ENCODE measurements around the gene PPP1R13B. TPM values are rescaled to one million over a fixed set of nuclear protein-coding genes. Genes with fewer than 3 reads are reported as not detected.

PPP1R13B gene
- total RNA-seq, 1 experiment from 2014 or later = 26.5 TPM

DNA sequence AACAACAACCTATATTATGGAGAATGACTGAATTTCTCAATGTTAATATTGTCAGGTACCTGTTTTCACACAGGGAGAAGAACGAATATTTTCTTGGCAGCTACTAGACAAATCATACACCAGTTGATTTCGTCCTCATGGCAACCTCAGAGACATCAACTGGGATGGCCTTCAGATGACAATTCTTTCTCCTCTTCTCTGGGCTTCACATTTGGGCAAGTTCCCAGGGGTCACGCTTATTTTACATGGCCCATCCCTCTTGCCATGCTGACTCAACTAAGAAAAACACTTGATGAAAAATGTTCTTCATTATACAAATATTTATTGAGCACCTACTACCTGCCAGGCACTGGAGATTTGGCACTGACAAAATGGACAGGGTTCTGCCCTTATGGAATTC lies 29.0 kb downstream of the PPP1R13B start:
- H3K4me2 ChIP-seq = no peak overlapping the region
- H3K4me1 ChIP-seq (replicated peaks; ENCODE audit: insufficient read depth) = no peaks in the 10 kb centered on the region
- H3K27ac ChIP-seq = no peak overlapping the region
- no peaks in the 10 kb centered on the region for H4K20me1 ChIP-seq (ENCODE audit: insufficient read depth)
- CTCF ChIA-PET = no interaction called here
- H3F3A ChIP-seq (ENCODE audit: insufficient read depth, low read depth) = peaks cover 3% of the 10 kb centered on the region; the same call in 1 of the 2 replicates
- no TSS peak for BruUV-seq (replicated peaks)
- intact Hi-C loops (cut with micrococcal nuclease; ENCODE audit: unreplicated experiment) = no loop called here
- no peak overlapping the region for H2AFZ ChIP-seq
- no peaks in the 10 kb centered on the region for H3K9me2 ChIP-seq (ENCODE audit: insufficient read depth)
- no peak for TF ChIP-seq EZH2 (IDR thresholded peaks at IDR 0.05; ENCODE audit: low read depth)
- TF ChIP-seq, protein P1, sequence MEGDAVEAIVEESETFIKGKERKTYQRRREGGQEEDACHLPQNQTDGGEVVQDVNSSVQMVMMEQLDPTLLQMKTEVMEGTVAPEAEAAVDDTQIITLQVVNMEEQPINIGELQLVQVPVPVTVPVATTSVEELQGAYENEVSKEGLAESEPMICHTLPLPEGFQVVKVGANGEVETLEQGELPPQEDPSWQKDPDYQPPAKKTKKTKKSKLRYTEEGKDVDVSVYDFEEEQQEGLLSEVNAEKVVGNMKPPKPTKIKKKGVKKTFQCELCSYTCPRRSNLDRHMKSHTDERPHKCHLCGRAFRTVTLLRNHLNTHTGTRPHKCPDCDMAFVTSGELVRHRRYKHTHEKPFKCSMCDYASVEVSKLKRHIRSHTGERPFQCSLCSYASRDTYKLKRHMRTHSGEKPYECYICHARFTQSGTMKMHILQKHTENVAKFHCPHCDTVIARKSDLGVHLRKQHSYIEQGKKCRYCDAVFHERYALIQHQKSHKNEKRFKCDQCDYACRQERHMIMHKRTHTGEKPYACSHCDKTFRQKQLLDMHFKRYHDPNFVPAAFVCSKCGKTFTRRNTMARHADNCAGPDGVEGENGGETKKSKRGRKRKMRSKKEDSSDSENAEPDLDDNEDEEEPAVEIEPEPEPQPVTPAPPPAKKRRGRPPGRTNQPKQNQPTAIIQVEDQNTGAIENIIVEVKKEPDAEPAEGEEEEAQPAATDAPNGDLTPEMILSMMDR (conservative IDR thresholded peaks at IDR 0.05) = no peak
- POLR2A ChIA-PET (ENCODE audit: unreplicated experiment) = no interaction called here
- H3K36me3 ChIP-seq (ENCODE audit: low read depth) = no peaks in the 10 kb centered on the region
- no peaks in the 10 kb centered on the region for H3K9me3 ChIP-seq (ENCODE audit: insufficient read depth, low read depth)
- H3K79me2 ChIP-seq (ENCODE audit: low read depth) = no peaks in the 10 kb centered on the region
- no peak overlapping the region for H3K4me3 ChIP-seq
- no peak for DNase-seq
- H3K27me3 ChIP-seq (ENCODE audit: insufficient read depth, low read depth) = no peaks in the 10 kb centered on the region

DNA sequence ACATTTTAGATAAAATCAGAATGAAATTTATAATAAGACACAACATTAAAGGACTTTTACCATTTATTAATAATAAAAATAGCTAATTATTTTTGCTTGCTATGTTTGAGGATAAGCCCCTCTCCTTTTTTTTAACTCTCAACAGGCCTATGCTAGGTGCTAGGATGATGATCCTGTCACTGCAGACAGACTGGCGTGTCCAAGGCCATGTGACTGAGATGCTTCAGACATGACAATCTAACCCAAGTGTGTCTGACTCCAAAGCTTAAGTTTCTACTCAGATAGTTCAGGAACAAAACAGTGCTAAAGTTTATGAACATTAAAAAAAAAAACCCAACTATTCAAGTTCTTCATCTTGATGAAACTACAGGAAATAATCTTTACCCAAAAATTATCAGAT lies 29.8 kb downstream of the PPP1R13B start:
- H3K4me2 ChIP-seq = no peak overlapping the region
- H2AFZ ChIP-seq = no peak overlapping the region
- H3K4me1 ChIP-seq (replicated peaks; ENCODE audit: insufficient read depth) = no peaks in the 10 kb centered on the region
- intact Hi-C loops (cut with micrococcal nuclease; ENCODE audit: unreplicated experiment) = no loop called here
- H3K79me2 ChIP-seq (ENCODE audit: low read depth) = no peaks in the 10 kb centered on the region
- H3K9me3 ChIP-seq (ENCODE audit: insufficient read depth, low read depth) = no peaks in the 10 kb centered on the region
- no TSS peak for BruUV-seq (replicated peaks)
- H3K4me3 ChIP-seq = no peak overlapping the region
- H3K27ac ChIP-seq = no peak overlapping the region
- peaks cover 3% of the 10 kb centered on the region; the same call in 1 of the 2 replicates for H3F3A ChIP-seq (ENCODE audit: insufficient read depth, low read depth)
- H4K20me1 ChIP-seq (ENCODE audit: insufficient read depth) = no peaks in the 10 kb centered on the region
- no peaks in the 10 kb centered on the region for H3K27me3 ChIP-seq (ENCODE audit: insufficient read depth, low read depth)
- ChIA-PET CTCF (no interaction called here), POLR2A (ENCODE audit: unreplicated experiment) (no interaction called here)
- no peaks in the 10 kb centered on the region for H3K36me3 ChIP-seq (ENCODE audit: low read depth)
- TF ChIP-seq EZH2 (IDR thresholded peaks at IDR 0.05; ENCODE audit: low read depth) = no peak
- TF ChIP-seq, protein P1 (conservative IDR thresholded peaks at IDR 0.05) = no peak
- DNase-seq = no peak
- H3K9me2 ChIP-seq (ENCODE audit: insufficient read depth) = no peaks in the 10 kb centered on the region

DNA sequence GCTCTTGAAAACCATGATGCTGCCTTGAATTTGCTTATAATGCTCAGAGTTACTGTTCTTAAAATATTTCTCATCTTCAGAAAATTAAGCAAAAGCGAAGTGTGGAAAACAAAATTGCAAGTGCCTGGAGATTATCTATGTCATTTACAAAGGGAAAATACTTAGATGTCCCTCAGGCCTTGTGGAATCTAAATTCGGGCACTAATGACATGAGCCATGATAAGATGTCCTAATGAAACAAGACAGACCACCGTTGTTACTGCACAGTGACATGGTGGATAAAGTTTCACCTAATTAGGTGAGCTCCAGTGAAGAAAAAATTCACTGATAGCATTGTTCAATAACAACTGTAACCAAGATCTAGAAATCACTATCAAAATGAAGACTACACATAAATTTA lies 30.4 kb downstream of the PPP1R13B start:
- Histone ChIP-seq H2AFZ (no peak overlapping the region), H3K4me3 (no peak overlapping the region), H3K9me3 (ENCODE audit: insufficient read depth, low read depth) (no peaks in the 10 kb centered on the region), H4K20me1 (ENCODE audit: insufficient read depth) (no peaks in the 10 kb centered on the region), H3K27ac (no peak overlapping the region), H3K9me2 (ENCODE audit: insufficient read depth) (no peaks in the 10 kb centered on the region), H3K27me3 (ENCODE audit: insufficient read depth, low read depth) (no peaks in the 10 kb centered on the region), H3K79me2 (ENCODE audit: low read depth) (no peaks in the 10 kb centered on the region), H3K4me1 (replicated peaks; ENCODE audit: insufficient read depth) (no peaks in the 10 kb centered on the region), H3K36me3 (ENCODE audit: low read depth) (no peaks in the 10 kb centered on the region), H3K4me2 (no peak overlapping the region), H3F3A (ENCODE audit: insufficient read depth, low read depth) (peaks cover 3% of the 10 kb centered on the region; the same call in 1 of the 2 replicates)
- intact Hi-C loops (cut with micrococcal nuclease; ENCODE audit: unreplicated experiment) = no loop called here
- ChIA-PET CTCF (interaction anchor here (0.6 kb wide), 1 partner anchor 39 kb away, joined by 9 read pairs; no protein-coding TSS in a partner anchor), POLR2A (ENCODE audit: unreplicated experiment) (interaction anchor here (0.5 to 0.7 kb wide), 2 partner anchors 9 to 37 kb away, joined by 4 to 10 read pairs; no protein-coding TSS in a partner anchor)
- BruUV-seq (replicated peaks) = no TSS peak
- no peak for DNase-seq
- TF ChIP-seq EZH2 (IDR thresholded peaks at IDR 0.05; ENCODE audit: low read depth) = no peak
- TF ChIP-seq, protein P1 (conservative IDR thresholded peaks at IDR 0.05) = no peak

Data from PC-9 (cell line).